HepG2 (cell line): ENCODE measurements around the gene FHIT.

ENCODE experiments used
- CBX5 ChIP-seq: sonication (generic); formaldehyde crosslinking; IDR thresholded peaks from 2 replicates; pipeline ENCODE4 v1.4.0; 2020; ENCODE audit warnings: missing genetic modification reagents, borderline replicate concordance
- EED ChIP-seq: sonication (generic); formaldehyde crosslinking; IDR thresholded peaks from 2 replicates; pipeline ENCODE4 v1.5.0; 2020; ENCODE audit warnings: mild to moderate bottlenecking, missing genetic modification reagents
- FOXK2 ChIP-seq: fragments of 450-650 bp; IDR thresholded peaks from 2 replicates; pipeline ENCODE4 v1.6.1; 2016
- HDAC1 ChIP-seq: sonication (generic); formaldehyde crosslinking; IDR thresholded peaks from 2 replicates; pipeline ENCODE4 v1.5.1; 2020; ENCODE audit warnings: mild to moderate bottlenecking, missing genetic modification reagents
- MNT ChIP-seq: fragments of 450-650 bp; IDR thresholded peaks from 2 replicates; pipeline ENCODE4 v1.6.1; 2016
- MTA1 ChIP-seq: sonication (generic); formaldehyde crosslinking; IDR thresholded peaks from 2 replicates; pipeline ENCODE4 v1.4.0; 2020; ENCODE audit warnings: missing genetic modification reagents, mild to moderate bottlenecking, borderline replicate concordance
- RARA ChIP-seq: IDR thresholded peaks from 2 replicates; pipeline ENCODE4 v1.6.1; 2016; ENCODE audit warnings: missing genetic modification reagents, missing compliant biosample characterization
- REST ChIP-seq, 2 experiments: IDR thresholded peaks; 2 replicates each; pipeline ENCODE4 v1.6.1; 2011 to 2012; ENCODE audit warnings: low read length in 2 of 2, borderline replicate concordance in 1 of 2, low read depth in 1 of 2, mild to moderate bottlenecking in 1 of 2, moderate library complexity in 1 of 2
- SP4 ChIP-seq: sonication (generic); formaldehyde crosslinking; IDR thresholded peaks from 2 replicates; pipeline ENCODE4 v1.8.1; 2023; ENCODE audit warnings: mild to moderate bottlenecking, missing genetic modification reagents
- TBL1XR1 ChIP-seq: fragments of 150-350 bp; IDR thresholded peaks from 2 replicates; pipeline ENCODE4 v1.6.1; 2014; ENCODE audit warnings: borderline replicate concordance, low read length; ENCODE audit not compliant: partially characterized antibody
- ZNF251 ChIP-seq: sonication (generic); formaldehyde crosslinking; IDR thresholded peaks from 2 replicates; pipeline ENCODE4 v1.9.0; 2021; ENCODE audit warnings: mild to moderate bottlenecking, missing genetic modification reagents
- ZNF253 ChIP-seq: sonication (generic); formaldehyde crosslinking; IDR thresholded peaks from 2 replicates; pipeline ENCODE4 v1.8.0; 2022; ENCODE audit warnings: mild to moderate bottlenecking, missing genetic modification reagents, borderline replicate concordance
- ZNF788 ChIP-seq: sonication (generic); formaldehyde crosslinking; IDR thresholded peaks from 2 replicates; pipeline ENCODE4 v1.5.0; 2020; ENCODE audit warnings: mild to moderate bottlenecking, missing genetic modification reagents, borderline replicate concordance

GRCh38 chr3:59880717-59881116 lies 1370.5 kb downstream of the FHIT start:
- TF ChIP-seq FOXK2: no peak
- TF ChIP-seq RARA (CRISPR knock-in tag): no peak
- TF ChIP-seq HDAC1 (CRISPR knock-in tag): no peak
- no peak for TF ChIP-seq EED (CRISPR knock-in tag)
- no peak for TF ChIP-seq SP4 (CRISPR knock-in tag)
- TF ChIP-seq ZNF251 (CRISPR knock-in tag): no peak
- no peak for TF ChIP-seq MNT
- TF ChIP-seq REST (IDR thresholded peaks at IDR 0.05; ENCODE audit: borderline replicate concordance in 1 of 2, low read depth in 1 of 2, low read length in 2 of 2): no peak
- TF ChIP-seq CBX5 (CRISPR knock-in tag): no peak
- TF ChIP-seq TBL1XR1: no peak
- TF ChIP-seq MTA1 (CRISPR knock-in tag): no peak
- TF ChIP-seq ZNF788 (CRISPR knock-in tag): no peak
- TF ChIP-seq ZNF253 (CRISPR knock-in tag): no peak
